HL-60 (cell line): ENCODE measurements around the gene GAA.

ENCODE experiments used
- CTCF ChIP-seq: IDR thresholded peaks from one replicate; pipeline ENCODE4 v1.5.1; 2011; ENCODE audit warnings: low read length, control low read depth, inconsistent platforms; ENCODE audit not compliant: insufficient read depth
- GABPA ChIP-seq: IDR thresholded peaks from 2 replicates; pipeline ENCODE4 v1.6.1; 2012; ENCODE audit warnings: low read depth
- POLR2AphosphoS5 ChIP-seq: IDR thresholded peaks from 2 replicates; pipeline ENCODE4 v1.6.1; 2012; ENCODE audit warnings: low read depth
- REST ChIP-seq: IDR thresholded peaks from 2 replicates; pipeline ENCODE4 v1.6.1; 2012; ENCODE audit warnings: low read depth; ENCODE audit not compliant: insufficient replicate concordance
- SPI1 ChIP-seq: IDR thresholded peaks from 2 replicates; pipeline ENCODE4 v1.6.1; 2012; ENCODE audit warnings: low read depth, mild to moderate bottlenecking, borderline replicate concordance

GRCh38 chr17:80145076-80146075 is 44.0 kb downstream of the GAA start:
- TF ChIP-seq CTCF = no peak
- TF ChIP-seq POLR2AphosphoS5 = no peak
- TF ChIP-seq REST = no peak
- TF ChIP-seq GABPA = no peak
- no peak for TF ChIP-seq SPI1
